IMR-90 (cell line): ENCODE results near the gene CNPY4.

Experiments used
- CTCF ChIP-seq: conservative IDR thresholded peaks from 2 replicates; pipeline ENCODE4 v1.5.1; 2012; ENCODE audit warnings: mild to moderate bottlenecking, low read depth, low read length, improper control_type of control experiment
- ELK1 ChIP-seq: fragments of 150-350 bp; IDR thresholded peaks from 2 replicates; pipeline ENCODE4 v1.6.1; 2016; ENCODE audit warnings: low read depth, mild to moderate bottlenecking, low read length, moderate library complexity, borderline replicate concordance
- RAD21 ChIP-seq: IDR thresholded peaks from 2 replicates; pipeline ENCODE4 v1.6.1; 2012; ENCODE audit warnings: low read length, improper control_type of control experiment

GRCh38 chr7:100072462-100072861, 47.0 kb upstream of the CNPY4 start:
- TF ChIP-seq CTCF (no peak), ELK1 (no peak), RAD21 (no peak)
